ENCODE measurements around the gene HOXC9.

The HOXC9 gene

DNA sequence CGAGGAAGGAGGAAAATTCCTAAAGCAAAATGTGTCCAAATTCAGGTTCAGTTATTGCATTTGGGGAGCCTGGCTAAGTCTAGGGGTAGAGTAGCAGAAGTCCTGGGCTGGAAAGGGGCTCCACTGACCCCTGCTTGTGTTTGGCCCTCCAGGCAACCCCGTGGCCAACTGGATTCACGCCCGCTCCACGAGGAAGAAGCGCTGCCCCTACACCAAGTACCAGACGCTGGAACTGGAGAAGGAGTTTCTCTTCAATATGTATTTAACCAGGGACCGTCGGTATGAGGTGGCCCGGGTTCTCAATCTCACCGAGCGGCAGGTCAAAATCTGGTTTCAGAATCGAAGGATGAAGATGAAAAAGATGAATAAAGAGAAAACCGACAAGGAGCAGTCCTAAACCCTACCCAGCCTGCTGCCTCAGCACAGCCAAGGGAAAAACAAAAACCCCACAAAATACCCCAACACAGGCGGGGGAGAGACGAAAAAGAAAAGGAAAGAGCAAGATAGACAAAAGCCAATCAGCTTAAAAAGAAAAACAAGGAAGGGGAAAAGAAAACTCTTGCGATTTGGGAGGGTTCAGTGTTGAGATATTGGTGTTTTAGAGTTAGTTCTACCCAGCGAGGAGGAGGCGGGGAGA, 2.4 kb downstream of the HOXC9 start:
- DNase-seq: no peak

DNA sequence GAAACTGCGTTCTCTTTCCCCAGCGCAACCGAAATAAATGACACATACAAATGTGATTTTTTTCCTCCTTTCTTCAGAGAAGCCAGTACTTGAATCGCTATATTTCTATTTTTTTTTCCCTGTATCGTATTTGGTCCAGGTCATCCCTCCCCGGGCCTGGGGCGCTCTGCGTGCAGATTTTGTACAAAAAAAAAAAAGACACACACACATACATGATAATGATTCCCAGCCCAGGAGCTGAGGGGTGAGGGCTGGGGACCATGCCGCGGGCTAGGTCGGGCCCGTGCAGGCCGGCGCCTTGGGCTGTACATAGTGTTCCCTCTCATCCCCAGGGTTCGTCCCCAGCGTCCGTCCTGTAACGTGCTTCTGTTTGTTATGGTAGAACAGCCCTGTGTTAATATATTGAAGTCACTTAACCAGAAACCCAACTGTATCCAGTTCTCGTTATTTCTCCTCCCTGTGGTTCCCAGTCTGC, 3.0 kb downstream of the HOXC9 start:
- no peak for DNase-seq

DNA sequence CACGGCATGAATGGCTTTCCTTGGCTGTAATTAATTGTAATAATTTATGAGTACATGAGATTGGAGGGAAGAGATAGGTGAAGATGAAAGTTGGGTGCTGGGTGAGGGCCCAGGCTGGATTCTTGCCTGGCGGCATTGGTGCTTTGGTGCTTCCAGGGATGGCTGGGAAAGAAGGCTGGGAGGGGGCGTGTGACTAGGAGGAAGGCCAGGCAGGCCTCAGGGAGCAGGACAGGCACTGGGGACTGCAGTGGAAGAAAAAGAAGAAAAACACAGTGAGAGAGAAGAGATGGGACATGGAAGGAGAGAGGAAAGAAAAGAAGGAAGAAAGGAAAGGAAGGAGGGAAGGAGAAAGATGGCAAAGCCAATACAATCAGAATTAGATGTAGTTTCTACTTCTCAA, 3.7 kb downstream of the HOXC9 start:
- DNase-seq: no peak

DNA sequence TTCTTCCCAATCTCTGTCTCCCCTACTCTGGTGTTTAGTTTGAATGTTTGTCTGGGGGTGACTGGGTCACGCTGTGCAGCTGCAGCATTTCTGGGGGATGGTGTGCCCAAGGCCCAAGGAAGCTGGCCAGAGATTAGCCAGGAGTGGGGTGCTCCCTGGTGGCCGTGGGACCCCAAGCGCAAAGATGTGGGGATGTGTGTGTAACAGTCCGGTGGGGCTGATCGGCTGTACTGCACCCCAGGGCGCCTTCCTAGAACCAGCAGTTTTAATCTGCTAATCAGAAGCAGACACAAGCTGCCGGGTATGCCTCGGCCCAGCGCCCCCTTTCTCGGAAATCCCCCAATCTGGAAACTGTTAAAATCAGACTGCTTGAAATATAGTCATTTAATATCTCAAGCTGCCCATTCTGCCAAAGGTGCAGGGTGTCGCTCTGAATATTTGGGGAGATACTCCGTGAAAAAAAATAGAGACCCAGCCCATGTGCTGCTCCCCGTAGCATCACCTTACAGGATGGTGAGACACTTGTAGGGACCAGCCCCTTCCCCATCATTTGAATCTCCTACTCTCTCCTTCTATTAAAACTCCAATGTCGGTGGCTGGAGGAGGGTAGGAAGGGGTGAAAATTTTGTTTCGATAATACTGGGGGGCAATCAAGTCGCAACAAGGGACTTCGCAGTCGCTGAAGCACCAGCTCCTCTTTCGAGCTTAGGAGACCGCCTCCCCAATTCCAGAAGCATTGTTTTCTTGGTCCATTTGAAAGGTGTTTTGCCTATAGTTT, 4.3 kb downstream of the HOXC9 start:
- DNase-seq: peak; percentile 65

DNA sequence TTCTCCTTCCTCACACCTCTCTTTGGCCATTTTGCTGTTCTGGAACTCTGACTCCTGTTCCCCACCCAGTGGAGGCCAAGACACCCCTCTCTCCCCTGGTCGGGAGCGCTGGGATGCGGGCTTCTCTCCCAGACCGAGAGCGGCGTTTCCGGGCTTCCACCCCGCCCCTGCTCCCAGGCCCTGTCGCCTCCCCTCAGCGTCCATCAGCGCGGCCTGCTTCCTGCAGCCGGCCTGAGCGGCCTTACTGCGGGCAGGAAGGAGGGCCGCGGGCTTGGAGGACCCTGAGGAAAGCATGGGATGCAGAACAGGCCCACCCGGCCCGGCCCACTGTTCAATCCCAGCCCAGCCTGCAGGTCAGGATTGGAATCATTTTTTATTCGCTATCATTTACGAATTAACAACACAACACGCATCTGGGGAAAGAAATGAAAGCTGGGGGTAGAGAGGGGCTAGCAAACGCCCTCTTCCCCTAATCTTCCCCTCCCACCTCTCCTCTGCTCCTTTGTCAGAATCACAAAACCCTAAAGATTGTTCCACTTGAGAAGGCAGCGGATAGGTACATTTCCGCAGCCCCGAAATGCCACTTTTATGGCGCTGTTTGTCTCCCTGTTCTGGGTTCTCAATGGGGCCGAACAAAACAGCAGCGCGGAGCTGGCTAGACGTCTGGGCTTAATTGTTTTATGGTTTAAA, 5.0 kb downstream of the HOXC9 start:
- DNase-seq: peak; percentile 73

DNA sequence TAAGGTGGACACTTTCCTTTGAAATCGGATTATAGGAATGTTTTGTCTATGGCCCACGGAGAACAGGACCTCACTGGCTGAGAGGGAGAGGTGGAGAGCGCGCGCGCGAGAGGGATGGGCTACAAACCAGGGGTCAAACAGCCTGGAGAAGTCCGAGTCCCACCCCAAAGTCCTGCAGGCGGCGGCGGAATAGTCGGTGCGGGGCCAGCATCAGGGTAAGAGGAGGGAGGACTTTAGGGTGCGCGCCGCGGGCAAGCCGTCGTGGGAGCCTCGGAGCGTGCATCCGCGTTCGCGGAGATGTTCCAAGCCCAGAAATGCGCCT, 5.5 kb downstream of the HOXC9 start:
- DNase-seq: no peak

DNA sequence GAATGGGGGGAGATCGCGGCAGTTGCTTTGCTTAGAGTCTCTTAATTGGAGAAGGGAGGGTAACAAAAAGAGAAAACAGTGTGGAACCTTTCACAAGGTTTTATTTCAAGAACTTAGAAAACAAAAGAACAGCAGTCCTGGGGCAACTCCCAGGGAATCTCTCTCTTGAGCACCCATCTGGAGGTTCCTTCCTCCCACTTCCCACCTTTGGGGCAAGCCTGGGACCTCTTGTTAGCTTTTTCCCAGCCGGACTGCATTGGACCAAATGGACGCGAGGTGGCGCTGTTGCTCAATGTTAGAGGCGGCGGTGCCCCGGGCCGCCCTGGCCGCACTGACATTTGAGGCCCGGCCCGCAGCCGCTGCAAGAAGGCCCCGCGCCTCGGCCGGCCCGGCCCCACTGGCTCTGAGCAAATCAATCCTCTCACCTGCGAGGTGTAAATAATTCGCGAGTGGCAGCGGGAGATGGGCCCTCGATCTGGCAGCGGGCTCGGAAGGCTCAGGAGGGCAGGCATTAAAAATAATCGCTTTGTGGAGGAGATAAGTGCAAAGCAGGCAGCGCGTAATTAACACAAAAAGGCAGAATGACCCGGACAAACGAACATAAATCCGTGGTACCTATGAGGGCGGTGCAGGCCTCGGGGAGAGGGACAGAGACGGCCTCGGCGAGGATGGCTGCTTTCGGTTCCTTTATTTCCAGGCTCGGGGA, 6.0 kb downstream of the HOXC9 start:
- DNase-seq: peak; percentile 88

DNA sequence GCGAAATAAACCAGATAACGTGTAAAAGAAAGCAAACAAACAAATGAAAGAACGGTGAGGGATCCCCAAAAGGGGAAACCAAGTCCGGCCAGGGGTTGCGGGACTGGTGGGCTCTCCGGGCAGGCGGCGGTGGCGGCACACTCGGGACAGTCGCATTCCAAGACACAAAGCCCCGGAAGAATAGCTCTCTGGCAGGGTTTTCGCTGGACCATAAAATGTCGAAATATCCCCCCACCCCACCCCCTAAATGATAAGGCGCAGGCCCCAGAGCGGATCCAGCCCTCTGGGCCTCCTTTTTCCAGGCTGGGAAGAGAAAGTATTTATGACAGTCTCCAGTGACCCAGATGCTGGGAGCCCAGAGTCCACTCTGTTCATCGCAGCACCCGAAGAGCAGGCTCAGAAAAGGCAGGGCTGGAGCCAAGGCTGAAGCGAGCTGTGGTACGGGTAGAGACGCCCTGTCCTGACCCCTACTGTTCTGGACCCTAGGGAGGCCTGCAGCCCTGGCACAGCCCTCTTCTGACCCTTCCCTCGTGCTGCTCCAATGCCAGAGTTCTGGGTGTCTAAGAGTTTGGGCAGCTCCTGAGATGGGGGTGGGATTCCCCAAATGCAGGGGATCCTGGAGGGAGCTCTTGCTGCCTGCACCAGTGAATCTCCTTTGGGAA, 6.7 kb downstream of the HOXC9 start:
- DNase-seq: no peak

DNA sequence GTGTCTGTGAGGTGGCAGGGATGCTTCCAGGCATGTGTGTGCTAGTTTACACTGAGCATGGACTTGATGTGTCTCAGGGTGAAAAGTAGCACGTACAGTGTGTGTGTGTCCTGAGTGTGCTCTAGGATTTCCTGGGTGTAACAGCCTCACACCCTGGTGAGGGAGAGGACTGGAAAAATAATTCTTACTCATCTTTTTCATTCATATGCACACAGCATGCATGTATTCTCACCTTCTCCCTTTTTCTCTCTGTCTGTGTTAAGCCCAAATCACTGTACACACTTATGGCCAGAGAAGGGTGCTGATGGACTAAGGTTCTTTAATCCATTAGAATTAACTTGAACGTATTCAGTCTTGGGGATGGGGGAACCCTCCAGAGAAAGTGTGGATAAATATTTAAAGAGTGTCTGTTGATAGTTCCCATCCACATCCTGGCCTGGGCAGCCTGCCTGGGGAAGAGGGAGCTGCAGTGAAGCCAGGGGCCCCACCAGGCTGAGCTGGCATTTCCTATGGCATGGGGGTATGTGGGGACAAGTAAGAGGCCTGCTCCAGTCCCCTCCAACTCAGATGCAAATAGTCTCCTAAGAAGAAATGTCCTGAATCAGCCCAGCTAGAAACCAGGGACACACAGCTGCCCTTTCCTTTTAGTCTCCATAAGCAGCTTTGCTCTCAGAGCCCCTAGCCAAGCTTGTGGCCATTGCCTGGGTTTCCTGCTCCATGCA, 7.7 kb downstream of the HOXC9 start:
- DNase-seq: no peak

DNA sequence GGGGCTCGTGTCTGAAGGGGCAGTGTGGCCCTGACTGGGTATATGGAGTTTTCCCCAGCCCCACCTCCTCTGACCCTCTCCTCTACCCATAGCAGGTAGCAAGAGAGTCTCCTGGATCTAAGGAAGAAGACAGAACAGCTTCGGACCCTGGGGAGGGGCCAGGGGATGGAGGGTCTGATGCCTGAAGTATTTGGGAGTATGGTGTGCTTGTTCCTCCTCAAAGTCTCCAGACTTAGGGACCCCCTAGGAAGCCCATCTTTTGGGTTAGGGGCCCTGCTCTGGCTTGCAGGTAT, 8.2 kb downstream of the HOXC9 start:
- no peak for DNase-seq

DNA sequence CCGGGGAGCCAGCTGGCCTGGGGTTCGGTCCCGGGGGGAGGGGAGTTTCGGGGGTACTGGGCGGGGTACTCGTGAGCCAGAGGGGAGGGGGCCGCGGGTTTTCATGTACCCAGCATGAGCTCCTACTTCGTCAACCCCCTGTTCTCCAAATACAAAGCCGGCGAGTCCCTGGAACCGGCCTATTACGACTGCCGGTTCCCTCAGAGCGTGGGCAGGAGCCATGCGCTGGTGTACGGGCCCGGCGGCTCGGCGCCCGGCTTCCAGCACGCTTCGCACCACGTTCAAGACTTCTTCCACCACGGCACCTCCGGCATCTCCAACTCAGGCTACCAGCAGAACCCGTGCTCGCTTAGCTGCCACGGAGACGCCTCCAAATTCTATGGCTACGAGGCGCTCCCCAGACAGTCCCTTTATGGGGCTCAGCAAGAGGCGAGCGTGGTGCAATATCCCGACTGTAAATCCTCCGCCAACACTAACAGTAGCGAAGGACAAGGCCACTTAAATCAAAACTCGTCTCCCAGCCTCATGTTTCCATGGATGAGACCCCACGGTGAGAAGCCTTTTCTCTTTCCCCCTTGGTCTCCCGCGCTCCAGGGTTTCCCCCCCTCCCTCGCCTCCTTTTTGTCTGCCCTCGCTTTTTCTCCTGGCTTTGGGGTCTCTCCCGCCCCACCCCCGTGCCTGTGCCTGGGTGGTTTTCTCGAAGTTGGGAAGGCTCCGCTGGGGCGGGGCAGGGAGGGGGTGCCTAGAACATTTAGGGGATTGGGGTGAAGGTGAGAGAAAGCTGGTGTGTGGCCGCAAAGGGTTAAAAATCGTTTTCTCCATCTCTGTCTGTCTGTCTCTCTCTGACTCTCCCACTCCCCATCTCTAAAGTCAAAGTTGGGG, 9.5 kb downstream of the HOXC9 start:
- no peak for DNase-seq

DNA sequence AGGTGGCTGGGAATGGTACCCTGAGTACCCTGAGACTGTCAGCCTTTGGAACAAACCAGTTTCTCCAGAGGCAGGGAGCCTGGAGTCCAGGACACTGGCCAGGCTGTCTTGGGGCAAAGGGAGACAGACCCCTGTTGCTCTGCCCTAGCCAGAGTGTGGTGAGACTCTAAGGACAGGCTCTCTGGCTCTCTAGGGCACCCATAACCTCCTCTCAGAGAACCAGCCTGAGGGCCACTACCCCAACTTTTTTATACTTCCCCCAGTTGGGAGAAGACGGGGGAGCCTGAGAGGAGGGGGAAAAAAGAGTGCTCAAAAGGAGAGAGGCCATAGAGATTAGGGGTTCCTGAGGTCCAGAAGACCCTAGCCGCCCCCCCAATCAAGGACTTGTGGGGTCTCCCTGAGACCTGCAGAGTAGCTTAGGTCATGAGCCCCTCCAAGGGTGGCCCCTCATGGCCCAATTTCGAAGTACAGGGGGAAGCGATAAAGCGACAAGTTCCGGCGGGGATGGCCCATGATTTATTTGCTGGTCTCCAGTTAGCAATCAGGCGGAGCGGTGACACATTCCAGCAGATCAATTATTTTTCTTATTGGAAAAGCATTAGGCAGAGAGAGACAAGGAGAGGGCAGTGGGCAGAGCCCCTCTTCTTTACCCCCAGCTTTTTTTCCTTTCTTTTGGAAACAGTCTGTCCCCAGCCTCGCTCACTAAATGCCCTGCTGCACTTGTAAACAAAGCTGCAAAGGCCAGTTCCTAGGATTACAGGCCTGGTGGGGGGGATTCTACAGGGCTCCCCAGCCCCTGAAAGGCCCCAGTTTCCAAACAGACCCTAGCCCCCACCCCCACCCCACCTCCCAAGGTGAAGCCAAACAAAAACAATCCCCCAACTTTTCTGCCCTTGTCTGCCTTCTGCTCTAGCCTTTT, 10.4 kb downstream of the HOXC9 start:
- DNase-seq: no peak

DNA sequence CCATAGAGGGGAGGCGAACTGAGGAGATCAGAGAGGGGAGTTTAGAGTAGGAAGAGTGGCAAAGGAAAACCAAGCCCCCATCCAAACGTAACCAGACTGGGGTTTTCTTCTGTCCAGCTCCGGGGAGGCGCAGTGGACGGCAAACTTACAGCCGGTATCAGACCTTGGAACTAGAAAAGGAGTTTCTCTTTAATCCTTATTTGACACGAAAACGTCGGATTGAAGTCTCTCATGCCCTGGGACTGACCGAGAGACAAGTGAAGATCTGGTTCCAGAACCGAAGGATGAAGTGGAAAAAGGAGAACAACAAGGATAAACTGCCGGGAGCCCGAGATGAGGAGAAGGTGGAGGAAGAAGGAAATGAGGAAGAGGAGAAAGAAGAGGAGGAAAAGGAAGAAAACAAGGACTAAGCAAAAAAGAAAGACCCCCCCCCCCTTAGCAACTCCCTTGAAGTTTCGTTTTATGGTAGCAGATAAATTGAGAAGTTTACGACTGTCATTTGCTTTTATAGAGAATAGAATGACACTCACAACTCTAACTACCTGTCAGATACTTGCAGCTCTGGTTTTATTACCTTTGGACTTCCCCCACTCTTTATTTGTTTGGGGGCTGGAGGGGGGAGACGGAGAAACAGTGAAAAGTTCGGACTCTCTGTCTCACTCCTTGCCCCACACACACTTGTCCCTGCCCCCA, 11.2 kb downstream of the HOXC9 start:
- no peak for DNase-seq

DNA sequence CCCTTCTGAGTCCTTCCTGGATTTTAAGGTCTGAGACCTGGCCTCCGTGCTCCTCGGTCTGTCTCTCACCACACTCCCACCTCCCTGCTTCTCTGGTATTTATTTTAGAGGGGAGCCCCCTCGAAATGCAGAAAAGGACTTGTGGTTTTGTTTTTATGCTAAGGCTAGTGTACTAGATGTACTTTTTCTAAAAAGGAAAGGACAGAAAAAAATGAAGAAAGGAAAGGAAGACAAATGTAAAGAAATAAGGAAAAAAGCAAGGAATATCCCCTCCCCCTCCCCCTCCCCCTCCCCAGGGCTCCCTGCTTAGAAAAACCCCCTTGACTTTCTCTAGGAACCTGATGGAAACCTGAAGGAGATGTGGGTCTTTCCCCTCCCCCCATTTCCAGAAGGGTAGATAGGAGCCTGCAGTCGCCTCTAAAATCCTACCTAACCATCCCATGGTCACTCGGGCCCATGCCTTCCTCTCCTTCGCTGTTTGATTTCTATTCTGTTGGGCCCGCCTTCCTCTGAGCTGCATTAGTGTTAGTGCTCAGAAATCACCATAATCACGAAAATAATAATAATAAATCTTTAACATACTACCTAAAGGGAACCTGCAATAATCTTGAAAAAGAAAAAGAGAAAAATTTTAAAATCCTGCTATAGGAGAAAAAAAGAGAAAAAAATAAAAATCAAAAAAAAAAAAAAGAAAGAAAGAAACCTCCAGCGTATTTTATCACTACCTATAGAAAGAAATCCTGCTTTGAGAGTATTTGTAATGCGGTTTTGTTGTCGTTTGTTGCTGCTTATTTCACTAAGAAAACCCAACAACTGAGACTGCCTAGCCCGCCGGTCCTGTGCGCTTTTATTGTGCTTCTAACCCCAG, 11.9 kb downstream of the HOXC9 start:
- DNase-seq: no peak

DNA sequence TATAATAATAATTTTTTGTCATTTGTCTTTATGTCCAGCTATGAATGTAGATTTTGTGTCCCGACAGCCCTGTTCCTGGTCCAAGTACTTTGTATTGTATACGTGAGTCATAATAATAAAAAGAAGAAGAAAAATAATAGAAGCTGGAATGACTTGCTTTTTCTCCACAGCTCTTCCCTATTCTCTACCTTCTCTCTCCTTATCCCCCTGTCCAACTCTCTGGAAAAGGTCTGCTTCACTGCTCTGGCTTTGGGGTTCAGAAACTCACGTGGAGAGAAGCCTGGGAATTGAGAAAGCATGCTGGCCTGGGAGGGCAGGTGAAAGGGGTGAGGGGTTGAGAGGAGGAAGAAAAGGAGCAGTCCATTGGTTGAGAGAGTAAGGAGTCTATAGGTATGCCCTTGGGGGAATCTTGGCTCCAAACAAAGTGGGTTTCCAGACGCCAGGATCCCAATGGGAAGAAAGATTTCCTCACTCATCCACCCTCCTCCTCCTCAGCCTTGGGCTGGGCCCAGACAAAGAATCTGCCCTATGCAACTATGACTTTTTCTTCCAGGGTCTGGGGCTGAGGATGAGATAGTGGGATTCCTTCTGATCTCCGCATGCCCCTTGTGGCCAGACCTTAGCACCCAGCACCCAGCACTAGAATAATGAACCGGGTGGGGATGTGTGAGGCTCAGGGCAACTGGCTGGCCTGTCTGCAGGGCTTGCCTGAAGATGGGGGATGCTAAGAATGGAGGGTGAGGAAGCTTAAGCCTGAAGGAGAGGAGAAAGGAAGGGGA, 12.9 kb downstream of the HOXC9 start:
- peak; percentile 74 for DNase-seq

DNA sequence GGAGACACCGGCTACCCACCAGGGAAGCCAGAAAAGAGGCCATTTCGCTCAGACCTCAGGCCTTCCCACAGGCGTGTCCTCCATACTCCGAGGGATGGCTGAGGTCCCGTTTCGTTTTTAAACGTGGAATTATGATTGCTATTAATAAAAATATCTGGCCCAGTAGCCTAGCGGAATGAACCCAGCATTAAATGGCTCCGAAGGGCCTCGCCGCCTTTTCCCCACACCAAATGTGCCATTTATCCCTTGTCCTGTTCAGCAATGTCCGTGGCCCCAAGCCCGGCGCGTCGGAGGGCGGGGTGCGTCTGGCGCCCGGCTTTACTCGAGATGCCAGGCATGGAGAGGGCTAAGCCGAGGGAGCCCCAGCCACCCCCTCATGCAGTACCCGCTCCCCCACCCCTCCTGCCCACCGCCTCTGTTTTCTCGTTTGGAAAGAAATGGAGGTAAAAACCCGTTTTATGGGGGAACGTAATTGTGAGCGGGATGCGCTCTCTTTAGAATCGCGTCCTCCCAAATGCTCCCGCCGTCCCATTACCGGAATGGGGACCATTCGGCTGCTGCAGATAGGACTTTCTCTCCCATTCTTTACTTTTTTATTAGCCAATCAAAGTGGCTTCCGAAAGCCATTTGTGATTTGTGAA, 14.5 kb downstream of the HOXC9 start:
- DNase-seq: no peak

Data from fibroblast of skin of abdomen (primary cell).